Fibroblast of lung (primary cell): Measurements from ENCODE around the gene ALDH5A1. TPM values are rescaled to one million over a fixed set of nuclear protein-coding genes. Genes with fewer than 3 reads are reported as not detected.

ENCODE experiments used
- DNase-seq, 2 donors: peaks; one replicate each; pipeline versions ENCODE4 v3.0.0 to v3.0.0-alpha.2; 2010; ENCODE audit warnings: low read depth in 2 of 2
- H2AFZ ChIP-seq: 2 replicates; pipeline ENCODE4 v1.5.1; 2012; ENCODE audit warnings: low read length, control low read depth, inconsistent platforms
- H3K27ac ChIP-seq: 2 replicates; pipeline ENCODE4 v1.5.1; 2011; ENCODE audit warnings: low read length, control low read depth; ENCODE audit not compliant: insufficient read depth
- H3K27me3 ChIP-seq: 2 replicates; pipeline ENCODE4 v1.5.1; 2011; ENCODE audit warnings: mild to moderate bottlenecking, low read length; ENCODE audit not compliant: control insufficient read depth, insufficient read depth
- H3K36me3 ChIP-seq: 2 replicates; pipeline ENCODE4 v1.5.1; 2011; ENCODE audit warnings: low read length; ENCODE audit not compliant: control insufficient read depth, insufficient read depth
- H3K4me1 ChIP-seq: 2 replicates; pipeline ENCODE4 v1.5.1; 2011; ENCODE audit warnings: low read length; ENCODE audit not compliant: control insufficient read depth, insufficient read depth; ENCODE audit errors: extremely low read depth
- H3K4me2 ChIP-seq: 2 replicates; pipeline ENCODE4 v1.5.1; 2011; ENCODE audit warnings: low read length, control low read depth; ENCODE audit not compliant: insufficient read depth; ENCODE audit errors: extremely low read depth
- H3K4me3 ChIP-seq, 4 experiments: fragments of 200-600 bp in 1 of 4; sonication (generic) in 1 of 4; replicated peaks in 1 of 4; 2 replicates each; pipeline ENCODE4 v1.5.1; 2011 to 2016; ENCODE audit warnings: low read length in 4 of 4, low read depth in 3 of 4, mild to moderate bottlenecking in 3 of 4, control low read depth in 2 of 4, inconsistent platforms in 1 of 4, mixed read lengths in 1 of 4; ENCODE audit not compliant: insufficient read depth in 1 of 4; ENCODE audit errors: control extremely low read depth in 1 of 4
- H3K79me2 ChIP-seq: 2 replicates; pipeline ENCODE4 v1.5.1; 2012; ENCODE audit warnings: mild to moderate bottlenecking, low read length, inconsistent platforms; ENCODE audit not compliant: control insufficient read depth, insufficient read depth
- H3K9ac ChIP-seq: 2 replicates; pipeline ENCODE4 v1.5.1; 2011; ENCODE audit warnings: mild to moderate bottlenecking, low read length, control low read depth; ENCODE audit not compliant: insufficient read depth
- H3K9me3 ChIP-seq: 2 replicates; pipeline ENCODE4 v1.5.1; 2012; ENCODE audit warnings: low read depth, low read length; ENCODE audit not compliant: control insufficient read depth, insufficient read depth
- H4K20me1 ChIP-seq: 2 replicates; pipeline ENCODE4 v1.5.1; 2011; ENCODE audit warnings: low read length; ENCODE audit not compliant: control insufficient read depth, insufficient read depth; ENCODE audit errors: extremely low read depth
- CTCF ChIP-seq, 2 donors: IDR thresholded peaks in 1 of 2; conservative IDR thresholded peaks in 1 of 2; 1 replicate in 1 of 2; 2 replicates in 1 of 2; pipeline ENCODE4 v1.5.1; 2011 to 2012; ENCODE audit warnings: low read length in 2 of 2, control low read depth in 1 of 2, inconsistent platforms in 1 of 2, low read depth in 1 of 2, mild to moderate bottlenecking in 1 of 2
- EZH2 ChIP-seq: IDR thresholded peaks from 2 replicates; pipeline ENCODE4 v1.5.1; 2012; ENCODE audit warnings: low read length, control low read depth, mild to moderate bottlenecking; ENCODE audit errors: missing control alignments
- polyA plus RNA-seq, 2 donors: library from polyadenylated mRNA; depleted of rRNA in 1 of 2; stranded (reverse) in 1 of 2; unstranded in 1 of 2; fragments of >200 nt; gene quantifications; 2 replicates each; pipeline ENCODE4 v1.2.1, GENCODE V29; 2011 to 2012; ENCODE audit warnings: missing spikeins in 1 of 2
- total RNA-seq: library from RNA; depleted of rRNA; stranded (reverse); fragments of >200 nt; gene quantifications from 2 replicates; pipeline ENCODE4 v1.2.1, GENCODE V29; 2014

The ALDH5A1 gene
- total and polyA plus RNA-seq, 2 donors (not counting 1 experiment from before 2014, with no cell fraction given): 0.23 to 0.33 TPM

DNA sequence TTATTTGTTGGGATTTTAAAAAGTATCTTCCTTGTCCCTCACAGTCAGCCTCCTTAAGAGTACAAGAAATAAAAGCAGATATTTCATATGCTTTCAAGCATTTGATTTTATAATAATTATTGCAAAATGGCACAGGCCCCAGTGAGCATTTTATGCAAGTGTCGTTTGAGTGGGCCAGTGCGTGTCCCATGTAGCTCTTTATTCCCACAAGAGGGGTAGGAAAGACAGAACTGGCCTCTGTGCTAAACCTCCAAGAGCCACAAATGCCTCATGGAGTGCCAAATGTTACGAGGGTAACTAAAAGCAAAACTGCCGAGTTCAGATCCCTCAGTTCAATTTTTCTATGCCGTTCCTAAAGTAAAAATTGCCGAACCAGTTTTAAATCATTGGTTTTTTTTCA lies 18.1 kb upstream of the ALDH5A1 start:
- no peak overlapping the region for H3K4me2 ChIP-seq
- no peaks in the 10 kb centered on the region for H4K20me1 ChIP-seq
- no peak overlapping the region for H3K9ac ChIP-seq
- H2AFZ ChIP-seq: no peak overlapping the region
- TF ChIP-seq CTCF (conservative IDR thresholded peaks at IDR 0.05 in 1 of 2, IDR thresholded peaks at IDR 0.05 in 1 of 2; ENCODE audit: low read depth in 1 of 2, low read length in 2 of 2) (no peak), EZH2 (no peak)
- no peaks in the 10 kb centered on the region for H3K79me2 ChIP-seq
- no peaks in the 10 kb centered on the region for H3K9me3 ChIP-seq
- no peaks in the 10 kb centered on the region for H3K27me3 ChIP-seq
- no peak for DNase-seq
- no peak overlapping the region for H3K4me3 ChIP-seq
- no peak overlapping the region for H3K27ac ChIP-seq
- H3K4me1 ChIP-seq: no peaks in the 10 kb centered on the region
- H3K36me3 ChIP-seq: no peaks in the 10 kb centered on the region

GRCh38 chr6:24477070-24477469 lies 17.7 kb upstream of the ALDH5A1 start:
- Histone ChIP-seq H3K27ac (no peak overlapping the region), H3K9me3 (no peaks in the 10 kb centered on the region), H3K36me3 (no peaks in the 10 kb centered on the region), H3K4me2 (no peak overlapping the region), H3K4me3 (no peak overlapping the region), H3K27me3 (no peaks in the 10 kb centered on the region), H3K79me2 (no peaks in the 10 kb centered on the region), H4K20me1 (no peaks in the 10 kb centered on the region), H2AFZ (no peak overlapping the region), H3K9ac (no peak overlapping the region), H3K4me1 (no peaks in the 10 kb centered on the region)
- DNase-seq: no peak
- TF ChIP-seq EZH2 (no peak), CTCF (conservative IDR thresholded peaks at IDR 0.05 in 1 of 2, IDR thresholded peaks at IDR 0.05 in 1 of 2; ENCODE audit: low read depth in 1 of 2, low read length in 2 of 2) (no peak)

DNA sequence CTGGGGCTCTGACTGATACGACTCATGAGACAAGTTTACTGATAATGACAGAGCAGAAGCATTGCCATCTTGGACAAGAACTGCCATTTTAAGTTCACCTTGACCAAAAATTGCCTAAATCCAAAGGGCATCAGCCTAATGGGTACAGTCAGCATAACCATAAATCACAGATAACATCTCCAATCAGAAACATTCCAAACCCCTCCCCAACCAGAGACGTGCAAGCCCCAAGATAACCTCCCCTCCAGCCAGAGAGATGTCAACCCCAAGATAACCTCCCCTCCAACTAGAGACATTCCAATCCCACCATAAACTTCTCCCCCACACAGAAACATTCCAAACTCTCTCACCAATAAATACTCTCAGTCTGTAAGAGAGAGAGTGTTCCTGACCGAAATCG lies 15.9 kb upstream of the ALDH5A1 start:
- Histone ChIP-seq H2AFZ (no peak overlapping the region), H3K4me2 (no peak overlapping the region), H3K9ac (no peak overlapping the region), H3K4me1 (no peaks in the 10 kb centered on the region), H4K20me1 (no peaks in the 10 kb centered on the region), H3K9me3 (no peaks in the 10 kb centered on the region), H3K27ac (no peak overlapping the region), H3K79me2 (no peaks in the 10 kb centered on the region), H3K36me3 (no peaks in the 10 kb centered on the region), H3K4me3 (no peak overlapping the region), H3K27me3 (no peaks in the 10 kb centered on the region)
- no peak for TF ChIP-seq EZH2
- no peak for TF ChIP-seq CTCF (conservative IDR thresholded peaks at IDR 0.05 in 1 of 2, IDR thresholded peaks at IDR 0.05 in 1 of 2; ENCODE audit: low read depth in 1 of 2, low read length in 2 of 2)
- DNase-seq: no peak
